HG02678 (cell line): Measurements from ENCODE around the gene TNP2.

ENCODE experiments used
- ATAC-seq: cut with Tn5 transposase; IDR thresholded peaks from one replicate; pipeline ENCODE4 v1.9.1; 2021; ENCODE audit warnings: mild to moderate bottlenecking, moderate library complexity; ENCODE audit not compliant: unreplicated experiment

The TNP2 gene

GRCh38 chr16:11245222-11245737 lies 23.8 kb downstream of the TNP2 start:
- ATAC-seq: no peak

- ATAC-seq: no peak
Measured at GRCh38 chr16:11242658-11243057, 26.5 kb downstream of the TNP2 start.

- ATAC-seq: no peak
Measured at GRCh38 chr16:11241480-11242204, 27.5 kb downstream of the TNP2 start.

- ATAC-seq: no peak
Measured at GRCh38 chr16:11240636-11241473, 28.3 kb downstream of the TNP2 start.

GRCh38 chr16:11239644-11240632 lies 29.2 kb downstream of the TNP2 start:
- ATAC-seq: no peak

GRCh38 chr16:11238272-11239202 lies 30.6 kb downstream of the TNP2 start:
- ATAC-seq: no peak

- ATAC-seq: no peak
Measured at GRCh38 chr16:11236461-11237254, 32.5 kb downstream of the TNP2 start.

GRCh38 chr16:11235703-11235991 lies 33.5 kb downstream of the TNP2 start:
- ATAC-seq: no peak

GRCh38 chr16:11234884-11235702 lies 34.0 kb downstream of the TNP2 start:
- ATAC-seq: no peak

- ATAC-seq: no peak
Measured at GRCh38 chr16:11233727-11234376, 35.3 kb downstream of the TNP2 start.

GRCh38 chr16:11232852-11233726 lies 36.0 kb downstream of the TNP2 start:
- ATAC-seq: peak; percentile 73

GRCh38 chr16:11232302-11232851 lies 36.7 kb downstream of the TNP2 start:
- no peak for ATAC-seq

GRCh38 chr16:11231367-11231970 lies 37.7 kb downstream of the TNP2 start:
- no peak for ATAC-seq

- no peak for ATAC-seq
Measured at GRCh38 chr16:11229906-11230305, 39.2 kb downstream of the TNP2 start.

- ATAC-seq: no peak
Measured at GRCh38 chr16:11229432-11229831, 39.7 kb downstream of the TNP2 start.
